ENCODE data around the gene C7orf33.

GRCh38 chr7:148605350-148605749 is 14.8 kb downstream of the C7orf33 start:
- TF ChIP-seq, protein P1, sequence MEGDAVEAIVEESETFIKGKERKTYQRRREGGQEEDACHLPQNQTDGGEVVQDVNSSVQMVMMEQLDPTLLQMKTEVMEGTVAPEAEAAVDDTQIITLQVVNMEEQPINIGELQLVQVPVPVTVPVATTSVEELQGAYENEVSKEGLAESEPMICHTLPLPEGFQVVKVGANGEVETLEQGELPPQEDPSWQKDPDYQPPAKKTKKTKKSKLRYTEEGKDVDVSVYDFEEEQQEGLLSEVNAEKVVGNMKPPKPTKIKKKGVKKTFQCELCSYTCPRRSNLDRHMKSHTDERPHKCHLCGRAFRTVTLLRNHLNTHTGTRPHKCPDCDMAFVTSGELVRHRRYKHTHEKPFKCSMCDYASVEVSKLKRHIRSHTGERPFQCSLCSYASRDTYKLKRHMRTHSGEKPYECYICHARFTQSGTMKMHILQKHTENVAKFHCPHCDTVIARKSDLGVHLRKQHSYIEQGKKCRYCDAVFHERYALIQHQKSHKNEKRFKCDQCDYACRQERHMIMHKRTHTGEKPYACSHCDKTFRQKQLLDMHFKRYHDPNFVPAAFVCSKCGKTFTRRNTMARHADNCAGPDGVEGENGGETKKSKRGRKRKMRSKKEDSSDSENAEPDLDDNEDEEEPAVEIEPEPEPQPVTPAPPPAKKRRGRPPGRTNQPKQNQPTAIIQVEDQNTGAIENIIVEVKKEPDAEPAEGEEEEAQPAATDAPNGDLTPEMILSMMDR (IDR thresholded peaks at IDR 0.05; ENCODE audit: insufficient read depth, low read depth, low read length), result no peak
- TF ChIP-seq EZH2 (IDR thresholded peaks at IDR 0.05; ENCODE audit: insufficient read depth, low read length), result no peak
